ENCODE measurements around the gene APLF. TPM values are rescaled to one million over a fixed set of nuclear protein-coding genes. Genes with fewer than 3 reads are reported as not detected.

APLF gene
- total RNA-seq, 2 experiments from 2014 or later = 4.1 to 4.3 TPM

DNA sequence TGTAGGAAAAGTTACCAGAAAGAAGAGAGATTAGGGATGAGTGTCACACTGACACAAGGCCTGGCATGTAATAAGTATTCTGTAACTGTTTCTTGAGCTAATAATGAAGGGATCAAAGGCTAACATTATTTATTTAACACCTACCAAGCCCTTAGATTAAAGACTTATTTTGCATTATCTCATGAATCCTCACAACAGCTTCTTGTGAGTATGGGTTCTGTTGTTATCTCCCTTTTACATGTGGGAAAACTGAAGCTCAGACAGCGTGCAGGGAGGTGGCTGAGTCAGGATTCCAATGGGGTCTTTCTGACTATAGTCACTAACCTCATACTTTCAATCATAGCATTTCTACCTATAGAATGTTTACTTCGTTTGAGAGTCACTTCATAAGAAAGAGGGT lies 97.0 kb downstream of the APLF start:
- Mint-ChIP-seq H3K27ac (no peak overlapping the region), H3K9me3 (no peaks in the 10 kb centered on the region), H3K36me3 (ENCODE audit: low read depth) (peaks cover 5% of the 10 kb centered on the region), H3K4me3 (no peak overlapping the region), H3K27me3 (no peaks in the 10 kb centered on the region), H3K4me1 (ENCODE audit: low read depth) (no peaks in the 10 kb centered on the region)
- Histone ChIP-seq H3K4me1 (ENCODE audit: insufficient read depth, low read length) (no peaks in the 10 kb centered on the region), H3K27ac (ENCODE audit: low read depth in 1 of 2, low read length in 2 of 2) (no peak overlapping the region), H3K36me3 (ENCODE audit: insufficient read depth, low read length) (no peaks in the 10 kb centered on the region), H3K9me3 (ENCODE audit: control insufficient read depth in 1 of 2, insufficient read depth in 1 of 2, low read length in 2 of 2) (no peaks in the 10 kb centered on the region), H3K4me3 (ENCODE audit: low read length) (no peak overlapping the region), H3K27me3 (ENCODE audit: control insufficient read depth in 1 of 2, insufficient read depth in 2 of 2, low read length in 2 of 2) (no peaks in the 10 kb centered on the region)
- TF ChIP-seq, protein P1, sequence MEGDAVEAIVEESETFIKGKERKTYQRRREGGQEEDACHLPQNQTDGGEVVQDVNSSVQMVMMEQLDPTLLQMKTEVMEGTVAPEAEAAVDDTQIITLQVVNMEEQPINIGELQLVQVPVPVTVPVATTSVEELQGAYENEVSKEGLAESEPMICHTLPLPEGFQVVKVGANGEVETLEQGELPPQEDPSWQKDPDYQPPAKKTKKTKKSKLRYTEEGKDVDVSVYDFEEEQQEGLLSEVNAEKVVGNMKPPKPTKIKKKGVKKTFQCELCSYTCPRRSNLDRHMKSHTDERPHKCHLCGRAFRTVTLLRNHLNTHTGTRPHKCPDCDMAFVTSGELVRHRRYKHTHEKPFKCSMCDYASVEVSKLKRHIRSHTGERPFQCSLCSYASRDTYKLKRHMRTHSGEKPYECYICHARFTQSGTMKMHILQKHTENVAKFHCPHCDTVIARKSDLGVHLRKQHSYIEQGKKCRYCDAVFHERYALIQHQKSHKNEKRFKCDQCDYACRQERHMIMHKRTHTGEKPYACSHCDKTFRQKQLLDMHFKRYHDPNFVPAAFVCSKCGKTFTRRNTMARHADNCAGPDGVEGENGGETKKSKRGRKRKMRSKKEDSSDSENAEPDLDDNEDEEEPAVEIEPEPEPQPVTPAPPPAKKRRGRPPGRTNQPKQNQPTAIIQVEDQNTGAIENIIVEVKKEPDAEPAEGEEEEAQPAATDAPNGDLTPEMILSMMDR (IDR thresholded peaks at IDR 0.05) = no peak
- DNase-seq (no peak), ATAC-seq (ENCODE audit: poor library complexity) (no peak)
- ChIA-PET CTCF (interaction anchor here (1.0 kb wide), 1 partner anchor 101 kb away, joined by 3 read pairs; no protein-coding TSS in a partner anchor), POLR2A (no interaction called here)
- intact Hi-C loops (cut with DNase I, micrococcal nuclease) = no loop called here

DNA sequence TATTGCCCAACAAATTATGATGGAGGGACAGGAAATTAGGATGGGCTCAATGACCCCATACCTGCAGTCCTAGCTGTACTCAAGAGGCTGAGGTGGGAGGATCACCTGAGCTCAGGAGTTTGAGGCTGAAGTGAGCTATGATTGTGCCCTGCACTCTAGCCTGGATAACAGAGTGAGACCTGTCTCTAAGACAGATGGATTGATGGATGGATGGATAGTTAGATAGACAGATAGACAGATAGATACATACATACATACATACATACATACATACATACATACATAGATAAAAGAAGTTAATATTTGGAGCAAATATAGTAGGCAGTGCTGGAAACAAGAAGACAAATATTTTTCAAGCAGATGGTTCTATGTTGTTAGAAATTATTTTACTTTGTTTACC lies 97.9 kb downstream of the APLF start:
- DNase-seq (no peak), ATAC-seq (ENCODE audit: poor library complexity) (no peak)
- H3K4me1 ChIP-seq (ENCODE audit: insufficient read depth, low read length) = no peaks in the 10 kb centered on the region
- H3K27me3 ChIP-seq (ENCODE audit: control insufficient read depth in 1 of 2, insufficient read depth in 2 of 2, low read length in 2 of 2) = no peaks in the 10 kb centered on the region
- intact Hi-C loops (cut with DNase I, micrococcal nuclease) = no loop called here
- Mint-ChIP-seq H3K9me3 (no peaks in the 10 kb centered on the region), H3K27ac (no peak overlapping the region), H3K27me3 (no peaks in the 10 kb centered on the region), H3K4me1 (ENCODE audit: low read depth) (no peaks in the 10 kb centered on the region), H3K4me3 (no peak overlapping the region), H3K36me3 (ENCODE audit: low read depth) (peaks cover 11% of the 10 kb centered on the region)
- H3K9me3 ChIP-seq (ENCODE audit: control insufficient read depth in 1 of 2, insufficient read depth in 1 of 2, low read length in 2 of 2) = no peaks in the 10 kb centered on the region
- no peaks in the 10 kb centered on the region for H3K36me3 ChIP-seq (ENCODE audit: insufficient read depth, low read length)
- TF ChIP-seq, protein P1 (IDR thresholded peaks at IDR 0.05) = no peak
- ChIA-PET CTCF (no interaction called here), POLR2A (interaction anchor here (0.6 kb wide), 1 partner anchor 688 kb away, joined by 3 read pairs; no protein-coding TSS in a partner anchor)
- no peak overlapping the region for H3K4me3 ChIP-seq (ENCODE audit: low read length)
- H3K27ac ChIP-seq (ENCODE audit: low read depth in 1 of 2, low read length in 2 of 2) = no peak overlapping the region

DNA sequence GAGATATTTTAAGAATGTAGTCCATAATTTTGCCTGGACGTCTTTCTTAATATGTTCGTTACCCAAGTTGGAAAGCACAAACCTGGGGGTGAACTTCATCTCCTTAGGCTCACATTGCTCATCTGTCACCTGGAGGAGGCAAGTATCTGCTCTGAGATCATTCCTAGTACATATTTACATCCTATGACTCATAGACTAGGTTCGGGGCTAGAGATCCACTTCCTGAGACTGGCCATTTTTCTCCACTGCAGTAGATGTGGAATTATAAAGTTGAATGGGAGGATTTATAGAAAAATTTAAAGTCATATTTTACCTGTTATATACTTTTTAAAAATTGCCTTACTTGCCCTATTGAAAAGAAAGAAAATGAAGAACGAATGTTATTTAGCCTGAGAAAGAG lies 98.5 kb downstream of the APLF start:
- no peak overlapping the region for H3K4me3 ChIP-seq (ENCODE audit: low read length)
- intact Hi-C loops (cut with DNase I, micrococcal nuclease) = no loop called here
- ChIA-PET CTCF (no interaction called here), POLR2A (interaction anchor here (0.6 kb wide), 1 partner anchor 688 kb away, joined by 3 read pairs; no protein-coding TSS in a partner anchor)
- Mint-ChIP-seq H3K27ac (no peak overlapping the region), H3K27me3 (no peaks in the 10 kb centered on the region), H3K4me3 (no peak overlapping the region), H3K4me1 (ENCODE audit: low read depth) (no peaks in the 10 kb centered on the region), H3K36me3 (ENCODE audit: low read depth) (peaks cover 15% of the 10 kb centered on the region), H3K9me3 (no peaks in the 10 kb centered on the region)
- DNase-seq = no peak
- ATAC-seq (ENCODE audit: poor library complexity) = no peak
- H3K4me1 ChIP-seq (ENCODE audit: insufficient read depth, low read length) = no peaks in the 10 kb centered on the region
- no peaks in the 10 kb centered on the region for H3K36me3 ChIP-seq (ENCODE audit: insufficient read depth, low read length)
- H3K27me3 ChIP-seq (ENCODE audit: control insufficient read depth in 1 of 2, insufficient read depth in 2 of 2, low read length in 2 of 2) = no peaks in the 10 kb centered on the region
- H3K9me3 ChIP-seq (ENCODE audit: control insufficient read depth in 1 of 2, insufficient read depth in 1 of 2, low read length in 2 of 2) = no peaks in the 10 kb centered on the region
- TF ChIP-seq, protein P1 (IDR thresholded peaks at IDR 0.05) = no peak
- no peak overlapping the region for H3K27ac ChIP-seq (ENCODE audit: low read depth in 1 of 2, low read length in 2 of 2)

Data from CD4-positive, alpha-beta T cell (primary cell).